GM18511 (cell line): ENCODE measurements around the gene SPG7.
"Not testable (repeated sequence)": the region's sequence is repeated elsewhere in the genome, so short reads cannot be mapped to it uniquely, and the experiment has no call there.

Experiments used
- ATAC-seq: cut with Tn5 transposase; IDR thresholded peaks from one replicate; pipeline ENCODE4 v1.9.1; 2021; ENCODE audit warnings: mild to moderate bottlenecking, moderate library complexity; ENCODE audit not compliant: unreplicated experiment

Gene SPG7

DNA sequence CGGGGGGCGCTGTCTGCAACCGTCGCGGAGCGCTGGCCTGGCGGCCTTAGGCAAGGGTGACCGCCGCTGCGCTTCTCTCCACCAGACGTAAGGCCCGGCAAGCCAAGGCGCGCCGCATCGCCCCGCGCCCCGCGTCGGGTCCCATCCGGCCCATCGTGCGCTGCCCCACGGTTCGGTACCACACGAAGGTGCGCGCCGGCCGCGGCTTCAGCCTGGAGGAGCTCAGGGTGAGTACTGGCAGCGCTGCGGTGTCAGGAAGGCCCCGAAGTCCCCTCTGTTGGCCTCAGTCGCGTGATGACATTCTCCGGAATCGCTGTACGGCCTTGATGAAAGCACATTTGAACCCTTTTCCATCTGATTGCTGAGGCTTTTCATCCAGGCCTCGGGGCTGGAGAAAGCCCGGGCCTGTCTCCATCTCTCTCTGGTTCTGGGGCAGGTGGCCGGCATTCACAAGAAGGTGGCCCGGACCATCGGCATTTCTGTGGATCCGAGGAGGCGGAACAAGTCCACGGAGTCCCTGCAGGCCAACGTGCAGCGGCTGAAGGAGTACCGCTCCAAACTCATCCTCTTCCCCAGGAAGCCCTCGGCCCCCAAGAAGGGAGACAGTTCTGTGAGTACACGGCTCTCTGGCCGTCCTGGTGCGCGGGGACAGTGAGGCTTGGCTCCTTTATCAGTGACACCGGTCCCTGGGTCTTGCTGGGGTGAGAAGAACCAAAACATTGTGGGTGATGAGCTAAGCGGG lies 53.1 kb downstream of the SPG7 start:
- ATAC-seq, result no peak

- no peak for ATAC-seq
Observed at GRCh38 chr16:89561884-89562599, 53.8 kb downstream of the SPG7 start.

- ATAC-seq, result no peak
Observed at GRCh38 chr16:89562939-89563338, 54.7 kb downstream of the SPG7 start.

- no peak for ATAC-seq
Observed at GRCh38 chr16:89563639-89564392, 55.6 kb downstream of the SPG7 start.

GRCh38 chr16:89564476-89565255 lies 56.5 kb downstream of the SPG7 start:
- no peak for ATAC-seq

GRCh38 chr16:89565256-89565505 lies 57.0 kb downstream of the SPG7 start:
- no peak for ATAC-seq

GRCh38 chr16:89565506-89566372 lies 57.5 kb downstream of the SPG7 start:
- no peak for ATAC-seq

DNA sequence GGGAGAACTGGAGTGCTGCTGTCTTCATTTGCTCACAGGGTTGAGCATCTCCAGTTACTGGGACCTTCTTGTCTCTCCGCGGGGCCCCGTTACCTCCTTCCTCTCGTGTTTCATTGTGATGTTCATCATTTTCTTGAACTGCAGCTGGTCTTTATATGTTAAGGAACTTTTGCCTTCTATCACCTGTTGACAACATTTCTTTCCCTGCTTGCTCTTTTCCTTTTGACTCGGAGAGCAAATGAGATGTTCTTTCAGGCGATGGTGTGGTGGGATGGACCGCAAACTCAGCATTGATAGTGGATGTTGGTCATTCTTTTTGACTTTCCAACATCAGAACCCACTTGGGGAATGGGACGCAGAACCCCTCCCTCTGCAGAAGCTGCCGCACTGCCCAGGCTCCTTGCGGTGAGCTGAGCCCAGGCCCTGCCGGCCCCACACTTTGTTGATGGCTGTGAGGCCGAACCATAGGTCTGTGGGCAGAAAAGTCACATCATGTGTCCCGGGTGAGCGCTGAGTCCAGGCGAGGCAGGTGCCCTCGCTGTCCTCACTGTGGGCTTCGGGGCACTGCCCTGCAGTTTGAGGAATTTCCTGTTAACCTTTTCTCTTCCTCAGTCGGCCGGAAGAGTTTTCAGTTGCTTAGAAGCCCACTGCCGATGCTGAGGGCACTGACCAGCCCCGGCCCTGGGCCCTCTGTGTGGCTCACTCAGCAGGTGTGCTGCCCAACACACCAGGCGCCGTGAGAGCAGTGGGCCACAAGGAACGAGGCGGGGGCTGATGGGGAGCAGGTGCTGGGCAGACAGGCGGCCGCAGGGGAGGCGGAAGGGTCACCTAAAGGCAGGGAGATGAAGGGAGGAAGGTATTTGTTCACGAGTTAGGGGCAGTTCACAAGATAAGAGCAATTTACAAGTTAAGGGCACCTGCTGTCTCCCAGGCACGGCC lies 59.7 kb downstream of the SPG7 start:
- no peak for ATAC-seq

- no peak for ATAC-seq
Observed at GRCh38 chr16:89569506-89570341, 61.5 kb downstream of the SPG7 start.

DNA sequence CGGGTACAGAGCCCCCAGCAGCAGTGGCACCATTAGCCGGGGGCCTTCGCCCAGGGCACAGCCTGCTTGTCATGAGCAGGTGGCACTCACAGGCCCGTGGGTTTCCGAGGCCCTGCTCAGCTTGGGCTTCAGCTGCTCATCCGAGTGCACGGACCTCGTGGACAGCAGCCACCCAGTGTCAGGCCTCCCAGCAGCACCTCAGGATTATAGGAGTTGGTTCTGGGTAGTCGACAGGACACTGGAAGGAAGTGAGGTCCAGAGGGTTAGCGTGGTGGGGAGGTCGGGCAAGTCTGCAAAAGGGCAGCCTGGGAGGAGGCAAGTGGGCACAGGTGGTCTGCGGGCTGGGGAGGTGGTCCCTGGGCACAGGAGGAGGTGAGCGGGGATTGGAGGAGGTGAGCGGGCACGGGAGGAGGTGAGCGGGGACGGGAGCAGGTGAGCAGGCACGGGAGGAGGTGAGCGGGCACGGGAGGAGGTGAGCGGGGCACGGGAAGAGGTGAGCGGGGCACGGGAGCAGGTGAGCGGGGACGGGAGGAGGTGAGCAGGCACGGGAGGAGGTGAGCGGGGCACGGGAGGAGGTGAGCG lies 62.2 kb downstream of the SPG7 start:
- ATAC-seq, result no peak

- not testable (repeated sequence) for ATAC-seq
Observed at GRCh38 chr16:89570983-89571598, 62.9 kb downstream of the SPG7 start.

- no peak for ATAC-seq
Observed at GRCh38 chr16:89571636-89572035, 63.4 kb downstream of the SPG7 start.

- ATAC-seq, result no peak
Observed at GRCh38 chr16:89572073-89572484, 63.9 kb downstream of the SPG7 start.

- ATAC-seq, result no peak
Observed at GRCh38 chr16:89572485-89573205, 64.4 kb downstream of the SPG7 start.

- no peak for ATAC-seq
Observed at GRCh38 chr16:89573826-89574680, 65.8 kb downstream of the SPG7 start.

GRCh38 chr16:89574681-89575246 lies 66.6 kb downstream of the SPG7 start:
- ATAC-seq, result no peak
